ENCODE measurements around the gene GBP3. TPM values are rescaled to one million over a fixed set of nuclear protein-coding genes. Genes with fewer than 3 reads are reported as not detected.

Gene GBP3
- total and polyA plus RNA-seq, 2 of the 8 experiments (the other 6 are each of a cell fraction or from before 2014, with no cell fraction given) = not detected

- H2BK120ac ChIP-seq (replicated peaks; ENCODE audit: low read depth, low read length) = no peak overlapping the region
- H3K18ac ChIP-seq (ENCODE audit: extremely low read depth, low read length) = no peak overlapping the region
- H2BK5ac ChIP-seq (ENCODE audit: low read depth, low read length) = no peak overlapping the region
- ChIA-PET POLR2A (ENCODE audit: partially characterized antibody) (no interaction called here), CTCF (ENCODE audit: partially characterized antibody) (interaction anchor here (1.0 to 2.2 kb wide), 2 partner anchors 8 to 10 kb away, joined by 3 to 6 read pairs; no protein-coding TSS in a partner anchor)
- H3K23ac ChIP-seq (ENCODE audit: insufficient read length) = no peak overlapping the region
- no peak overlapping the region for H2BK20ac ChIP-seq (ENCODE audit: low read length)
- no peaks in the 10 kb centered on the region for H3K4me1 ChIP-seq (replicated peaks in 1 of 4; ENCODE audit: control insufficient read depth in 3 of 4, insufficient read depth in 4 of 4, low read length in 3 of 4)
- H4K5ac ChIP-seq (ENCODE audit: insufficient read length, low read depth, low read length) = no peak overlapping the region
- H3K56ac ChIP-seq (replicated peaks; ENCODE audit: insufficient read length, low read depth, low read length) = no peak overlapping the region
- no peak overlapping the region for H2AK5ac ChIP-seq (ENCODE audit: low read depth, low read length)
- H3K4me3 ChIP-seq (ENCODE audit: extremely low read depth in 1 of 4, insufficient read depth in 2 of 4, low read depth in 3 of 4, low read length in 4 of 4) = no peak overlapping the region
- no peak for TF ChIP-seq ZNF274 (IDR thresholded peaks at IDR 0.05; ENCODE audit: borderline replicate concordance, extremely low read depth, low read length)
- TF ChIP-seq EZH2 (IDR thresholded peaks at IDR 0.05; ENCODE audit: low read depth, low read length, severe bottlenecking) = no peak
- no peak for TF ChIP-seq SAP30 (IDR thresholded peaks at IDR 0.05; ENCODE audit: insufficient read depth, insufficient replicate concordance, low read length)
- no peak for TF ChIP-seq TCF12 (IDR thresholded peaks at IDR 0.05; ENCODE audit: low read depth, low read length)
- TF ChIP-seq YY1 (IDR thresholded peaks at IDR 0.05; ENCODE audit: low read depth, low read length) = no peak
- no peak for TF ChIP-seq POU5F1 (IDR thresholded peaks at IDR 0.05; ENCODE audit: low read depth, low read length)
- no peak for TF ChIP-seq TBP (IDR thresholded peaks at IDR 0.05; ENCODE audit: low read depth, low read length)
- no peak for TF ChIP-seq RNF2 (IDR thresholded peaks at IDR 0.05; ENCODE audit: borderline replicate concordance, low read depth, low read length, missing control alignments, poor library complexity, severe bottlenecking)
- no peak for TF ChIP-seq TAF1 (IDR thresholded peaks at IDR 0.05; ENCODE audit: low read depth, low read length)
- no peak for TF ChIP-seq TAF7 (optimal IDR thresholded peaks at IDR 0.05; ENCODE audit: borderline replicate concordance, low read depth, low read length)
- no peak for TF ChIP-seq NANOG (IDR thresholded peaks at IDR 0.05; ENCODE audit: insufficient read depth, low read depth, low read length, poor library complexity, severe bottlenecking)
- no peak for TF ChIP-seq KDM5A (IDR thresholded peaks at IDR 0.05; ENCODE audit: low read length)
- TF ChIP-seq CHD2 (IDR thresholded peaks at IDR 0.05; ENCODE audit: low read length) = no peak
- no peak for TF ChIP-seq SP2 (IDR thresholded peaks at IDR 0.05; ENCODE audit: low read length)
- 0 out of 2 replicates have a peak, but pooled peaks cover 3% of the 10 kb centered on the region for H3K23me2 ChIP-seq (ENCODE audit: low read depth, low read length)
- WGBS, 2 experiments (ENCODE audit: extremely low coverage in 1 of 2, insufficient coverage in 1 of 2, insufficient read length in 1 of 2, insufficient replicate concordance in 2 of 2, low coverage in 1 of 2, low lambda C conversion rate in 2 of 2, missing lambda C conversion rate in 1 of 2) = 86% methylated on average over 1 of the region's 1 CpG; no CpG with 5 or more reads in 1 of the 2 experiments
- no peaks in the 10 kb centered on the region for H3K36me3 ChIP-seq (ENCODE audit: control insufficient read depth in 2 of 4, insufficient read depth in 4 of 4, low read length in 3 of 4)
- no peak overlapping the region for H4K91ac ChIP-seq (replicated peaks; ENCODE audit: insufficient read length, low read length)
- H4K20me1 ChIP-seq (replicated peaks in 1 of 2; ENCODE audit: control insufficient read depth in 1 of 2, insufficient read depth in 2 of 2, low read length in 2 of 2) = no peaks in the 10 kb centered on the region
- H3K14ac ChIP-seq (ENCODE audit: insufficient read length) = no peak overlapping the region
- H2BK15ac ChIP-seq (ENCODE audit: low read length) = no peak overlapping the region
- H4K8ac ChIP-seq (ENCODE audit: extremely low read depth, insufficient read depth, low read length) = no peak overlapping the region
- H3K79me2 ChIP-seq (ENCODE audit: control insufficient read depth in 1 of 2, insufficient read depth in 2 of 2, low read length in 2 of 2) = no peaks in the 10 kb centered on the region
- no peaks in the 10 kb centered on the region for H3K27me3 ChIP-seq (replicated peaks in 1 of 4; ENCODE audit: control insufficient read depth in 3 of 4, extremely low read depth in 1 of 4, insufficient read depth in 3 of 4, low read length in 3 of 4)
- H2BK12ac ChIP-seq (ENCODE audit: low read depth, low read length) = no peak overlapping the region
- no peaks in the 10 kb centered on the region for H3K79me1 ChIP-seq (ENCODE audit: low read depth, low read length)
- DNase-seq (ENCODE audit: low read depth in 1 of 2, low spot score in 2 of 2) (no peak), FAIRE-seq (no peak)
- H3K4ac ChIP-seq (replicated peaks; ENCODE audit: insufficient read length, low read depth, low read length) = no peak overlapping the region
- H3K4me2 ChIP-seq (ENCODE audit: insufficient read depth in 1 of 2, low read depth in 2 of 2, low read length in 2 of 2) = no peak overlapping the region
- no peak overlapping the region for H2AFZ ChIP-seq (ENCODE audit: low read length)
- no peak overlapping the region for H3K27ac ChIP-seq (ENCODE audit: low read depth, low read length)
- peaks cover 8 to 14% of the 10 kb centered on the region in 2 experiments; a peak in 3 of 4 replicates for H3K9me3 ChIP-seq (ENCODE audit: insufficient read depth in 2 of 2, low read depth in 1 of 2, low read length in 1 of 2)
- H3K9ac ChIP-seq (replicated peaks in 1 of 4; ENCODE audit: extremely low read depth in 1 of 4, low read depth in 3 of 4, low read length in 3 of 4) = no peak overlapping the region
Observed at GRCh38 chr1:89041721-89042120, 19.1 kb upstream of the GBP3 start.
